22Rv1 (cell line): Measurements from ENCODE around the gene LGALS3BP.

ENCODE experiments used
- ZFX ChIP-seq: fragments of 450-650 bp; IDR thresholded peaks from 2 replicates; pipeline ENCODE4 v1.6.1; 2017; ENCODE audit warnings: antibody characterized with exemption, borderline replicate concordance
- TF ChIP-seq, protein P1 (sequence below): fragments of 450-650 bp; IDR thresholded peaks from 2 replicates; pipeline ENCODE4 v1.5.1; 2017; ENCODE audit warnings: mild to moderate bottlenecking

- TF ChIP-seq, protein P1, sequence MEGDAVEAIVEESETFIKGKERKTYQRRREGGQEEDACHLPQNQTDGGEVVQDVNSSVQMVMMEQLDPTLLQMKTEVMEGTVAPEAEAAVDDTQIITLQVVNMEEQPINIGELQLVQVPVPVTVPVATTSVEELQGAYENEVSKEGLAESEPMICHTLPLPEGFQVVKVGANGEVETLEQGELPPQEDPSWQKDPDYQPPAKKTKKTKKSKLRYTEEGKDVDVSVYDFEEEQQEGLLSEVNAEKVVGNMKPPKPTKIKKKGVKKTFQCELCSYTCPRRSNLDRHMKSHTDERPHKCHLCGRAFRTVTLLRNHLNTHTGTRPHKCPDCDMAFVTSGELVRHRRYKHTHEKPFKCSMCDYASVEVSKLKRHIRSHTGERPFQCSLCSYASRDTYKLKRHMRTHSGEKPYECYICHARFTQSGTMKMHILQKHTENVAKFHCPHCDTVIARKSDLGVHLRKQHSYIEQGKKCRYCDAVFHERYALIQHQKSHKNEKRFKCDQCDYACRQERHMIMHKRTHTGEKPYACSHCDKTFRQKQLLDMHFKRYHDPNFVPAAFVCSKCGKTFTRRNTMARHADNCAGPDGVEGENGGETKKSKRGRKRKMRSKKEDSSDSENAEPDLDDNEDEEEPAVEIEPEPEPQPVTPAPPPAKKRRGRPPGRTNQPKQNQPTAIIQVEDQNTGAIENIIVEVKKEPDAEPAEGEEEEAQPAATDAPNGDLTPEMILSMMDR = no peak
- TF ChIP-seq ZFX = no peak
These were observed 46.9 kb upstream of the LGALS3BP start for GRCh38 chr17:79026376-79027273.
